Stimulated activated CD8-positive, alpha-beta memory T cell treated with anti-CD3 and anti-CD28 coated beads, Interleukin-15, amount 100 ng/mL, for 48 hours (primary cell): ENCODE data around the gene ANKS1B.
"Not testable (repeated sequence)": the region's sequence is repeated elsewhere in the genome, so short reads cannot be mapped to it uniquely, and the experiment has no call there.

Experiments
- DNase-seq, 2 donors: peaks; one replicate each; pipeline ENCODE4 v3.0.0-alpha.2; 2020; ENCODE audit warnings: low read depth in 2 of 2

The ANKS1B gene

DNA sequence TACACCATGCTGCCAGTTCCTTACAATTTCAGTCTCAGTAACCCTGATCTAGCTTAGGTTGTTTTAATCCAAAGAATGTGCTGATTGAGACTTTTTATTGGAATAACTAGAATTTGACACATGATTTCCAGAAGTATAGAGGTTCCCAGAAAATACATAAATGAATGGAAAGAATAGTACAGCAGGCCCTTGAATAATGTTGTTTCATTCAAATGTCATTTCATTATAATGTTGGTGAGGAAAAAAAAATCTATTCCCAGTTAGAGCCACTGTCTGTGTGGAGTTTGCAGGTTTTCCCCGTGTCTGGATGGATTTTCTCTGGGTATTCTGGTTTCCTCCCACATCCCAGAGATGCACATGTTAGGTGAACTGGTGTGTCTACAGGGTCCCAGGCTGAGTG is 610.7 kb downstream of the ANKS1B start:
- no peak for DNase-seq

DNA sequence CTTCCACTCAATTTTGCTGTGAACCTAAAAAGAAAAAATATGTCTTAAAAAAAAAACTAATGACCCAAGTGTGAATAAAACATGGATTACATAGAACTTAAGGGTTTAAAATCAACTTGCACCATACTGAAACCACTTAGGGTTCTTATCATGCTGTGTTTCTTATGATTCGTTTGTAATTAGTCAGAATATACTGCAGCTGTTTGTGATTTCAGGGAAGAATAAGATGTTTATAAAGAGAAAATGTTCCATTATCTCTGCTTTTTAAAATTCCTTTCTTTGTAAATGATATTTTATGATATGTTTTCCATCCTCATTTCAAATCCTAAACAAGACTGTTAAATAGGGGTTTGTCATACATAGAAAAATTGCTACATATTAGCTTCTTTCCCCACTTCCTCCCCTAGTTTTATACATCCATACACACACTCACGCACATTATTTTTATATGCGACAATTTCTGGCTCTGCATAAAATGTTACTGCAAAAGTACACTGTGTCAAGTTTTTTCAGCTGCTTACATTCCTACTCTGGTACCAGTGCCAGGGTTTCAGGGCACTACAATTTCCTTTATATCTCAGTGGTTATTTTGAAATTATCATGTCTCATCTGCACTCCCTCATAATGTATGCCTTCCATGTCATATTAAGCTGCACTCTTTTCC is 612.3 kb downstream of the ANKS1B start:
- DNase-seq: no peak

DNA sequence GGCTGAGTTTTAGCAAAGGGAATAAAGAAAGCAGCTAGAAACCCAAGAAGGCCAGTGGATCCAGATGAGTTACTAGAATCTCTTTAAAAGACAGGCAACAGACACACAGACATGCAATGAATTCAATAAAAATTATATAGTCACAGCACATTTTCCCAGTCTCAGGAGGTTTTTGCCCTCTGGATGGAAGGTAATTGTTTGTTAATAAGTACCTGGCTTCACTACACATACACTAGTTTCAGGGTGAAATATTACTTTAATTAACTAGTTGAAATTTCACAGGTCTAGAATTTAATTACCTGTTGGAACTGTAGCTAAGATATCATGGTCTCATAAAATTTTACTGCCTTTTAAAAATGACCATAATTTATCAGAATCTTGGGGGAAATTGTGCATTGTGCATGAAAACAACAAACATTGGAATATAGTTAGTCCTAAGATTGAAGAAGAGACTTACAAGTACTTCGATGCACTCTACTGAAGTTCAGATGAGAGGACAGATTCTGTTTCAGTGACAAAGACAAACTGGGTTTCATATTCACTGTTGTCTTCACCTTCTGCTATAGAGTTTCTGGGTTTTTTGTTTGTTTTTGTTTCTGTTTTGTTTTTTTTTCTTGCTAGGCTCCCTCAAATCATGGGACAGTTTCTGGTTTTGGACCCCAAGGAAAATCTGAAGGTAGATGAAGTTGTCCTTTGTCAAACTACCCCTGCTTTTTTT is 614.2 kb downstream of the ANKS1B start:
- no peak for DNase-seq

DNA sequence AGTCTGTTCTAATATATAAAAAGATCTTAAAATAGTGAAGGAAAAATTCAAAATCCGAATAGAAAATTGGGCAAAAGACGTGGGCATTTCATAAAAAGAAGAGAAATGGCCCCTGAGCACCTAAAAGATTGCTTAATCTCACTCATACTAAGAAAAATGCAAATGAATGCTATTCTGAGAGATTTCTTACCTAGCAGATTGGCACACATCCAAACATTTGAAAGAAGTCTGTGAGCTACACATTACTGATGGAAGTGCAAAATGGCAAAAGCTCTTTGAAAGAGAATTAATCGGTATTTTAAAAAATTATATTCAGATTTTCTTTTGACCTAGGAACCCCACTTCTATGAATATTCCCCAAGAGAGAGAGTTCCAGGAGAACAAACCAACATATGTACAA is 617.6 kb downstream of the ANKS1B start:
- DNase-seq: no peak

DNA sequence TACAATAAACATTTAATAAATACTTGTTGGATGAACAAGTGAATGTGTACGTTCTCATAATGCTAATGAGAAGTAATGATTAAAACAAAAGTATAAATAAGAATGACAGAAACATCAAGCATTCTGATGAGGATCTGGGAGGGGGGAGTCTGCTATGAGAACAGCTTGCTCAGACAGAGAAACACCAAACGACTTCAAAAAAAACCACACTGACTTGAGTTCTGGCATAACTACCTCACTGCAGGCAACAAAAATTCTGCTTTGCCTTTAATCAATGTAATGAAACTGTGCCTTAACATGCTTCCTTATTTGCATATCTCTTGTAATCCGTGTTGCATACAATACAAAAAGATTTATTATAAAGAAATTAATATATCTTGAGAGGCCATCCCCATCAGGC is 632.5 kb downstream of the ANKS1B start:
- DNase-seq: no peak

DNA sequence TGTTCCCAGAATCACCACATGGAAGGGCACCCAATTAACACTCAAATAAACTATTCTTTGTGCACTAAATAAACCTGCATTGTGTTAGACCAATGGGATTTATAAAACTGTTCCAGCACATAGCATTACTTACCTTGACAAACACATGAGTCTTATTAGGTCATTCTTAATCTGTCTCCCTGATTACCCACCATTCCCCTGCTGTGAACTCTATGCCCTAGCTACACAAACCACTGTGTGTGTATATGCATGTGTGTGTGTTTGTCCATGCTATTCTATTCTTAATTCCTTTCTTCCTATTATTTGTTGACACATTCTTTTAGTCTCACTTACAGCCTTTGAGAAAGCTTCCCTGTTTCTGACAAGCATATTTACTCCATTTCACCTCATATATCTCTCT is 640.8 kb downstream of the ANKS1B start:
- DNase-seq: no peak

DNA sequence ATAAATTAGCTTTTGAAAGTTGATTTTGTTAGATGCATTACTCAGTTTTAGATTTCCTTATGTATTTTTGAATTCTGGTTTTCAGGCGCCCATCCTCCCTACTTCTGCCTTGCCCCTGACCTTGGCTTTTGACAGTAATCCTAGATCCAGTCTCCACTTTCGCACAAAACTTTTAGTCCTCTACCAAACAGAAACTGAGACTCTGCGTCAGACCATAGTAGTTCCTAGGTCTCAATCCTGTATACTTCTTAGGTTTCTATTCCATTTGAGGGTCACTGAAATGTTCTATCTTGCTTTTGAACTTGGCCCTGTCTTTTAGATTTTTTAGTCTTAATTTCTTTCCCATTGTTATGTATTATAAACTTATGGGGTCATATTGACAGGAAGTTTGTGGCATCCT is 645.1 kb downstream of the ANKS1B start:
- no peak for DNase-seq

DNA sequence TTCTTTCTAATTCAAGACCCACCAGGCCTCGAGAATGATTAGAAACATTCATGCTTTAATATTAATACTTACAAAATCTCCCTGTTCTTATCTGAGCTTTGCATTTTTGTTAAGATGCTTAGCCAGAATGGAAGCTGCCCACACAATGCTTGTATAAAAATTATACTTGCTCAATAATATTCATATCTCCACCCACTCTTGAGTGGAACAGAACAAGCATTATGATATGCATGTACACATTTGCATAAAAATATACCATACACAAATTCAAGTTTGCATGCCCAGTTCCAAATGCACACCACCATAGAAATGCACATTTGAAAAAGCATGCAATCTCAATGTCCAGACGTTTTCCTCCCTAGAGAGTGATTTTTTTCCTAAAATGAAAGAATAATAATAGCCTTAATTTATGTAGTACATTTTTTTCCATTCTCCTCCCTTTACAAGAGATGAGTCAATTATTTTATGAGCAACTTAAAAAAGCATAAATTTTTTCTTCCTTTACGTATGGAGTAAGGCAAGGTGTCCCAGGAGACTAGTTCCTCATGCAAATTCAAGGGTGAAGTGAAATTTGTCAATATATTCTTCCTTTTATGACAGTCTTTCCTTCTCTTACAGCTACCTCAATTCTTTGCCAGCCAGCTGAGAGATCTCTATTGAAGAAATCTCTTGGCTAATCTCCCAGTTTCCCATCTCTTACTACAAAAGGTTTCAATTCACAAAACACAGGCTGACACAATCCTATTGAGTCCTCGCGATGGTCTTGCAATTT is 650.3 kb downstream of the ANKS1B start:
- no peak for DNase-seq

DNA sequence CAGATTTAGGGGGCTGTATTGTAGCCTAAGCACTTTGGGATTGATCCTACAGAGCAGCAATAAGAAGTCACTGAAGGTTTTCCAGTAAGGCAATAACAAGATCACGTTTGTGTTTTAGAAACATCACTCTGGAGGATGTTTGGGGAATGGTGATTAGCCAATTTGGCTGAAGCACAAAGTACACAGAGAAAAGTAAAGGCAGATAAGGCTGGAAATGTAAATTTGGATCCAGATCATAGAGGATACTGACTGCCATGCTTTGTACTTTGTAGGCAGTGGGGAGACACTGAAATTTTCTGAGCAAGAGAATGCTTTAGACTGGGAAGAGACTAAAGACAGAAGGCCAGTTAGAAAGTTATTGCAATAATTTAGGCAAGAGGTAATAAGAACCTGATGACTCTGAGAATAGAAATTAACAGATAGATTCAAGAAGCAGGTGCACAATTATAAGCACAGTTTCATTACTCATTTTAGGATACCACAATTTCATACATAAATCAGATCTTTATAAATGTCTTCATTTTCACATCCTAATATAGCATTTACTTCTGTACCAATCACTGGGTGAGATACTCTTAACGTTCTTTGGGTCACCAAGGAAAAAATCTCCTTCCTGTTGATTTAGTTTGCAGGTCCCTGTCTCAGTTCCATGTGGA is 651.7 kb downstream of the ANKS1B start:
- no peak for DNase-seq

DNA sequence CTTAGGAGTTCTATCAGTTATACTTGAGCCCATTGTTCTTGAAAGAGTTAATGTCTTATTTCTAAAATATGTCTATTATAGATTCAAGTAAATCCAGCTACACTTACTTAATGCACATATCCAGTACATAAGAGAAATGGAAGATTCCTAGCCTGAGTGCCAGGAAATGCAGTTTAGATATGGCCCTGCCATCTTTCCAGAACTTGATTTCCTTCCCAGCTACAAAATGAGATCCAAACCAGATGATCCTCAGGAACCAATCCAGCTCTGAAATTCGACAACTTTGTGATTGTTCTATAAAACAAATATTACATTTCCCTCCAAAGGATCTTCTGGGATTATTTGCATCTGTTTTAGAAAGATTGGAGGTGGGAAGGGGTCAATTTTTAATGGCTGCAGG is 654.5 kb downstream of the ANKS1B start:
- DNase-seq: no peak

DNA sequence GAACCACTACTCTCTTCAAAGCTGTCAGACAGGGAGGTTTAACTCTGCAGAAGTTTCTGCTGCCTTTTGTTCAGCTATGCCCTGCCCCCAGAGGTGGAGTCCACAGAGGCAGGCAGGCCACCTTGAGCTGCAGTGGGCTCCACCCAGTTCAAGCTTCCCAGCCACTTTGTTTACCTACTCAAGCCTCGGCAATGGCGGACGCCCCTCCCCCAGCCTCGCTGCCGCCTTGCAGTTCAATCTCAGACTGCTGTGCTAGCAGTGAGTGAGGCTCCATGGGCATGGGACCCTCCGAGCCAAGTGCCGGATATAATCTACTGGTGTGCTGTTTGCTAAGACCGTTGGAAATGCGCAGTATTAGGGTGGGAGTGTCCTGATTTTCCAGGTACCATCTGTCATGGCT is 663.5 kb downstream of the ANKS1B start:
- not testable (repeated sequence) for DNase-seq

DNA sequence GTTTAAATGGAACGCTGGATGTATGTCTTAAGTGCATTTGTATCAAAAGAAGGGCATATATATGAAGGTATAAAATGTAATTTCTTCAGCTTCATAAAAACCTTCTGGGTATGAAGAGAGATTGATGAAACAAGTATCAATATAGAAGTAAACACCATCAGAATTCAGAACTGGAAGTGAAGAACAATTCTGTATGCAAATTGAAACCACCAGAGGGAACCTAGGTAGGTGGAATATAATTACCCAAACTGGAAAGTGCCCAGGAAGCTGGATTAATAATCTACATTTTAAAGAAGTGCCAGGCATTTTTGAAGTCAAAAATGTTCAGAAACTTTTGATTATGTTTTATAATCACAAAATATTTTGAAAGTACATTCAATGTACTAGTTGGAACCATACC is 673.4 kb downstream of the ANKS1B start:
- DNase-seq: no peak

DNA sequence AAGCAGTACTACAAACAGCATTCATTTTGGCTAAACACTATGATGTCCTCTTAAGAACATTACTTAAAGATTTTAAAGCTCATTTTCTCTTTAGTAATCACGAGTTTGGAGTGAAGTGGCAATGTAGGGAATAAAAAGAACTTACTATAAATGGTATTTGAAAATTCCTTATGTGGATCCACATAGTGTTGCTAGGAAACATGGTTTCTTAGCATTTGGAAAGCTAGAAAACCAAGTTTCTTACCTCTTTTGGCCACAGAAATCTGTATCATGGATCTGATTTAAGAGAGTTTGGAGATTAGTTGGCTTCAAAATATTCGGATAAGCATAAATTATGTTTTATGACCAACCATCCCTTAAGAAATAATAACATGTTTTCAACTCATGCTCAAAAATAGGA is 674.9 kb downstream of the ANKS1B start:
- DNase-seq: no peak

DNA sequence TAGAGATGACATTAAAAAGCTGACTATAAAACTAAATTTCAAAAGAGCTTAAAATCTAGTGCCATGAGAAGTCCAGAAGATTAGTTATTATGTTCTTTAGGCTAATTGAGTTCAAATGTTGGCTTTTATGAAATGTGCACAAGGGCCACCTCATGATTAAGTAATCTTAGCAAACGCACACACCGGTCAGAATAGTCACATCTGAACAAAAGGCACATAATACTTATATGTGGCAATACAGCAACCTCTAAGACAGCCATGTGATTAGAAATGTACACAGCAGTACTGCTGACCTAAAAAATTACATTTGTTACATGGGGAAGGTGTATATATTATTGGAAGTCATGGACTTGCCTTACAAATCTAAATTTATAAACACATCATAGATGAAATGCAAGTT is 681.9 kb downstream of the ANKS1B start:
- no peak for DNase-seq

DNA sequence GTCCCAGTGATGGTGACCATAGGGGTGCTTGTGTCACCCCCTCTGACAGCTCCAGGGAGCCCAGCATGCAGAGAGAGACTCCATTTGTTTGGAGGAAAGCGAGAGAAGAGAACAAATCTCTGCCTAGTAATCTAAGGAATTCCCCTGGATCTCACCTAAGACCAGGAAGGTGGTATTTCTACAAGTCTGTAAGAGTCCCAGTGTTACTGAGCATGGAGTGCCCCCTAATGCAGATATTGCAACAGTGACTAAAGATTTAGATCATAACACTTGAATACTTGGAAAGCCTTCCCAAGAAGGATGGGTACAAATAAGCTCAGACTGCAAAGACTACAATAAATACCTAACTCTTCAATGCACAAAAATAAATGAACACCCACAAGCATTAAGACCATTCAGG is 697.6 kb downstream of the ANKS1B start:
- no peak for DNase-seq

DNA sequence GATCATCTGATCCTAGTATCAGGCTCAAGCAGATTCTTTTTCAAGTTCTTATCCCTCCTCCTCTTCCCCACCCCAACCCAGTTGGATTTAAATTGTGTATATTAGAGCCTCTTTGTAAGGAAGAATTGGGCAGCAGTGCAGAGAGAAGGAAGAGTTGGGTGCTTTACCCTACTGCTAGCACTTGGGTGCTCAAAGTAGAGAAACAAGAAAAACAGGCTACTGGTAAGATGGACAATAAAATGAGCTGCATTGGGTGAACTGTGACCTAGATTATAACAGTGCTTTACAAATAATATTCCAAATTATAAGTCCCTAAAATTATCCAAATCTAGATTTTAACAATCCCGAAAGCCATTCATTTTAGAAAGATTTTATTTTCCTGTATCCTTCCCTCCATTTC is 700.6 kb downstream of the ANKS1B start:
- no peak for DNase-seq

DNA sequence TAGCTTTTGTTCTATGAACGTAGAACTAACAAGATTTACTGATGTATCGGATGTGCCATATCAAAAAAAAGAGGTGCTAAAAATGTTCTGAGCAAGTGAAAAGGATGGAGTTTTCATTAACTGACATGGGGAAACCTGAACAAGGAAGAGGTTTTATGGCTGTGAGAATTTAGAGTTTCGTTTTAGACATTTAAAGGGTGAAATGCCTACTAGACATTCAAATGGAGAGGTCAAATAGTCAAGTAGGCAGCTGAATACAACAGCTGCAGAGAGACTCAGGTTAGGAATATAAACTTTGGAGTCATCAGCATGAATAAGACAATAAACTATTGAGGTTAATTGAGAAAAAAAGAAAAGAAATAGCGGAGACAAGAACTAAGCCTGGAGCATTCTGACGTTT is 702.1 kb downstream of the ANKS1B start:
- DNase-seq: no peak

DNA sequence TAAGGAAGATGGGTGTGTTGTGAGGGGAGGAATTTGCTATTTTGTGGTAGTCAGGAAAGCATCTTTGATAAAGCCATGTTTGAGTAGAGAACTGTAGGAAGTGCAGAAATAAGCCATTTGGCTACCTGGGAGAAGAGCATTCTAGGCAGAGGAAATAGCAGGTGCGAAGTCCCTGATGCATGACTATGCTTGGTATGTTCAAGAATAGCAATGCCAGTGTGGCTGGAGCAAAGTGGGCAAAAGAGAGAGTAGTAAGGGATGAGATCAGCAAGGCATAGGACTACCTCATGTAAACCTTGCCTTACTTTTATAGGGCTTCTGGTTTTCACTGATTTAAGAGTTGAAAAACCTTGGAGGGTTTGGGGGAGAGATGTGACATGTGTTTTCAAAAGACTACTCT is 702.6 kb downstream of the ANKS1B start:
- DNase-seq: no peak

DNA sequence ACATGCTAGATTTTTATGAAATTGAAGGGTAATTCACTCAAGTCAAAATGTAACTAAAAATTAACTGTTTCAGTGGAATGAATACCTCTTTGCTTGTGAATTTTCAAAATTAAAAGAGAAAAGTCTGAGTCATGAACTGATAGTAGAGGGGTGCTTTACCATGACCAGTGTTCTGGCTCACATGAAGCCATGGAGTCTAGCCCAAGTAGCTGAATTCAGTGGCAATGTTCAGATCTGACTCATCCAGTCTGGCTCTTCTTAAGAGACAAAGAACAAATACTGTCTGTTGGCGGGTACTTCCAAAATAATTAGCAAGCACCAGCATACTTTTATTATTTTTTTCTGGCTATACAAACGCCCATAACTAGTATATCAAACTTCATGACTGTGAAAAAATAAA is 703.5 kb downstream of the ANKS1B start:
- no peak for DNase-seq

DNA sequence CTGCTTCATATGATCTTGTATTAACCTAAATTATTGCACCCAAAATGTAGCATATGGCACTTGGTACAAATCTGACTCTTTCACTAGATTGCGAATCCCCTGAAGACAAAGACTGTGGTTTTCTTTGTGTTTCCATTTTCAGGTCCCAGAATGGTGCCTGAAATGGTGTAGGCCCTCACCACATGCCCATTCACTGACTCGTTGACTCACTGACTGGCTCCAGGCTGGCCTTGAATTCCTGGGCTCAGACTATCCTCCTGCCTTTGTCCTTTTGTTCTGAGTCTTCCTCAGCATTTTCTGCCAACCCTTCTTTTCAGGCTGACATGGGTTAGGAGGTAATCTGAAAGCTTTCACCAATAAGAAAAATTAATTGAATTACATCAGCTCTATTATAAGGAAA is 705.8 kb downstream of the ANKS1B start:
- no peak for DNase-seq

DNA sequence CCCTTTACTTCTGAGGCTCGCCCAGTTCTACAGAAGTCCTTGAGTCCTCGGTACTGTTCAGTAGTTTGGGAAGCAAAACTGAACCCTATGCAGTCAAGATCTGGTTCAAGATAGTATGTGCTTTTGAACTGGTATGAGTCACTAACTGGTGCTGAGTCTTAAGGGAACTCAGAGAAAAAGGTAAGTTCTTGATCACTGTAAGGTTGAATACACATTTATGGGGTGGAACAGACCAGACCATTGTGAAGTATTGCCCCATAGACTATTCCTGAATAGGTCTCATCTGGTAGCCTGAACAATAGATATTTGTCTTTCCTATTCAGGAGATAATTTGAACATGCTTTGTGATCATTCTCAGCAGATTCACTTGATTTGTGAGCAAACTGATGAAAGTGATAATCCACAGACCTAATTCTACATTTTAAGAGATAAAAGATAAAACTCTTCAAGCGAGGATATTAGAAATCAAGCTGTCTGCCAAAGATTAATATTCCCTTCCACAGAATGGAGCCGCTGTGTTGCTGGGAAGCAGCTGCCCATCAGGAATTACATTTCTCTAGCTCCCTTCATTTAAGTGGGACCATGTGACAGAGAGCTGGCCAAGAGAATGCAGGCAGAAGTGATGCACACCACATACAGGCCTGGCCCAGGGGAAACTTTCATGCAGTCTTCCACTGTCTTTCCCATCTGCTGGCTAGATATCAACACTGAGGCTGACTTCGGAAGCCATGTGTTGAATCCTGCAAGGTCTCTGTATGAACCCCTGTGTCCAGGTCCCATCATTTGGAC is 707.0 kb downstream of the ANKS1B start:
- no peak for DNase-seq

DNA sequence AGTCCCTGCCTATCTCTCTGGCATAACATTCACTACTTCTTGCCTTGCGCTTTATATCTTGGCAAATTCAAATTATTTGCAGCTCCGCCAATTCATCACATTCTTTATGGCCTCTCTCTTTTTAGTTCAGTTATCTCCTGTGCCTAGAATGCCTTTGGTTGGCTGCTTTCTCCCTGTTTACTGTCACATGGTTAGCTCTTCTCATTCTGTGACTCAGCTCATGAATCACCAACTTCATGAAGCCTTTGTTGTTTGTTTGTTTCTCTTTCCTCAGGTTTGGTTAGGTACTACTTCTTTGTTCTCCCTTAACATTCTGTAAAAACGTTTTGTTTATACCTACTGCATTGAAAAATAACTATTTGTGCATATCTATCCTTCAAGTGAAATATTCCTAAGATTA is 713.7 kb downstream of the ANKS1B start:
- no peak for DNase-seq
